Fibroblast of peridontal ligament (primary cell): ENCODE results near the gene TMIE.

Source experiments
- DNase-seq: peaks from one replicate; pipeline ENCODE4 v3.0.0-alpha.2; 2010; ENCODE audit errors: extremely low read depth

TMIE gene, protein sequence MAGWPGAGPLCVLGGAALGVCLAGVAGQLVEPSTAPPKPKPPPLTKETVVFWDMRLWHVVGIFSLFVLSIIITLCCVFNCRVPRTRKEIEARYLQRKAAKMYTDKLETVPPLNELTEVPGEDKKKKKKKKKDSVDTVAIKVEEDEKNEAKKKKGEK

GRCh38 chr3:46701181-46701939 is at the start of gene TMIE:
TSS of gene TMIE (plus strand) at chr3:46701392. CDS start at chr3:46701488, 96 bp downstream.
- no peak for DNase-seq

DNA sequence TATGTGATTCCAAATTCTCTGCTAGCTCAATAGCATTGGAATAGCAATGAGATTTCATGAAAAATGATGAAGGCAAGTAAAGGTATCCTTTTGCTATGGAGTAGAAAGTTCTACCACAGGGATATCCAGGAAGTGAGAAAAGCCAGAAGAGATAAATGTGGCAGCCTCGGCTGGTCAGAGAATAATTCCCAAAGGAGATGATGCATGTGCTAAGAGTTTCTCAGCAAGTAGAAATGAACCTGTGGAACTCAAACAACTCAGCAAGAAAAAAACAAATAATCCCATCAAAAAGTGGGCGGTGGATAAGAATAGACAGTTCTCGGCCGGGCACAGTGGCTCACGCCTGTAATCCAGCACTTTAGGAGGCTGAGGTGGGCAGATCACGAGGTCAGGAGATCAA is 45.9 kb upstream of the TMIE start:
- no peak for DNase-seq

- DNase-seq: no peak
Observed at GRCh38 chr3:46656778-46657556, 44.2 kb upstream of the TMIE start.

GRCh38 chr3:46659285-46659684 is 41.9 kb upstream of the TMIE start:
- no peak for DNase-seq

DNA sequence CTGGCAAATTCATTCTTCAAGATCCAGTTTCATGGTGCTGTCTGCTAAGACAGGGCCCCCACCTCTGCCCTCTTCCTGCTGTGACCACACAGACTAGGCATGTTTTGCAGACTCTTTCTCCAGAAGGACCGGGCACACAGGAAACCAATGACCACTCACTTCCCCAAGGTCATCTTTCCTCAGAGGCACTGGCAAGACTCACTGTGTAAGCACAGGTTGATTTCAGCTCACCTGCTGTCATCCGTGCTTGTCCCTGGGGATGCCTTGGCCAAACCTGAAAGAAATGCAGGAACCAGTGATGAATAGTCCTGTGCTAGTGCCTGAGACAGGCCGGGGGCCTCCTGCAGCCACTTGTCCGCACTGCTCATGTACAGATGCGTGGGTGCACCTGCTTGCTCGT is 41.2 kb upstream of the TMIE start:
- no peak for DNase-seq

DNA sequence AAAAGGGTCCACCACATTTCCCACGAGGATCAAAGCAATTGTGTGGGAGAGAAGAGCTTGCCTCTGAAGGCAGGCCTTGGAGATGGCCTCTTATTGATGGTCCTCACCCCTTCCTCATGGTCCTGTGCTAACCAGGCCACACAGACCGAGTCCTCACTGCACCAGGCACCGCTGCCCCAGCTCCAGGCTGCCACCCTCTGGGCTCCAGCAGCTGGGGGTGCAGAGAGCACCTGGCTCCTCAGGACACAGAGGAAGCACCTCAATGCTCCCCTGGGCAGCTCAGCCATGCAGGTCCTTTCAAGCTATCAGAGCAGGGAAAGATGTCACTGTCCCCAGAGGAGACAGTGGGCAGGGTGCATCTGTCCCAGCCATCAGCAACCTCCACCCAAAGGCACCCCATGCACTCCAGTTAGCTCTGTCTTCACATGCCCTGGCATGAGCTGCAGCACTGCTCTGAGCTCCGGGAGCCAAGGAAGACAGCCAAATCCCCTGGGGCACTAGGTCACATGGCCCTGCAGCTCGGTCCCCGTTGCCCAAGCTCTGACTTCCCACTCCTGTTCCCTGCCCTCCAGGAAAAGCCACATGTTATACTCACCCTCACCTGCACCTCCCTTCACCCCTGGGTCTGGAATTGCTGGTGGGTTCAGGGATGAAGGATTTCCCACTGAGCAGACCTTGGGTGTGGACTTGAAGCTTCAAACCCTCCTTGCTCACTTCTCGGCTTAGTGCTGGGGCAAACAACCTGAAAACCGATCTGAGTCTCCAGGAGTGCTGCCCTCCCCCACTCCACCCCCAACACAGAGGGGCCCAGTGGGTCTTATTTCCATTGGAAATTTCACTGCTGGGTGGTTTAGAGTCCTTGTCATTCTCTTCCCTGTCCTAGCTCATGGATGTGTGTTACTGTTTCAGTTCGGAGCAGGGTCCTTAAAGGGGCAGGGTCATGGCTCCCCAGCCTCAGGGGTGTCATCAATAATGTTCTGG is 40.4 kb upstream of the TMIE start:
- no peak for DNase-seq

GRCh38 chr3:46661776-46662766 is 39.1 kb upstream of the TMIE start:
- no peak for DNase-seq

GRCh38 chr3:46662771-46663551 is 38.2 kb upstream of the TMIE start:
- DNase-seq: peak; percentile 40

- DNase-seq: no peak
Observed at GRCh38 chr3:46663591-46664135, 37.5 kb upstream of the TMIE start.

DNA sequence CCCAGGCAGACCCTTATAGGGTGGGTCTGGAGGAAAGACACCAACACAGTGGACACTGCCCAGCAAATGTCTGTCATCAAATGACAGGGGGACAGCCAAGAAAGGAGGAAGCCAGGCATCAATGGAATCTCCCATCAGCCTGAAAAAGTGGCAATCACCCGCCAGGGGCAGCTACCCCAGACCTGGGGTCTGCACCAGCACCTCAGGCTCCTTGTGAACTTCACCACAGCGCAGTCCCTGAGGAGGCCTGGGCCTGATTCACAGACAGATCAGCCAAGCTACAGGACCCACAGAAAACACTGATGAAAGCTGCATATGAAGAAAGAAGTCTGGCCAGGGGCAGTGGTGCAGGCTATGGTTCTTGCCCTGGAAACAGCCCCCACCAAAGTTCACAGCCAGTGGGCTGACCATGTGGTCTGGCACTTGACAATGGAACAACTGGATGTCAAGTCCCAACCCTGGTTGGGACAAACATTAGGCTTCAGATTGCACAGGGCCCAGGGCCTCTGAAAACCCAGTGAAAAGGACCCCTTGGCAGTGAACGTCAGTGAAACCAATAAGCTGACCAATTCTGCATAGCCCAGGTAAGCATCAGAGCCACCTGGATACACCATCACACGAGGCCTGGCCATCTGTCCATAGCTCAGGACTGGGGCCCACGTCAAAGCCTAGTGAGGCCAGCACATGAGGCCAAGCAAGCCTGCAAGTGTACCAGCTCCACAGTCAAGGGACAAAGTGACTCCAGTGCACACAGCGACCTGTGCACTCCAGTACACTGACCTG is 36.8 kb upstream of the TMIE start:
- DNase-seq: no peak

DNA sequence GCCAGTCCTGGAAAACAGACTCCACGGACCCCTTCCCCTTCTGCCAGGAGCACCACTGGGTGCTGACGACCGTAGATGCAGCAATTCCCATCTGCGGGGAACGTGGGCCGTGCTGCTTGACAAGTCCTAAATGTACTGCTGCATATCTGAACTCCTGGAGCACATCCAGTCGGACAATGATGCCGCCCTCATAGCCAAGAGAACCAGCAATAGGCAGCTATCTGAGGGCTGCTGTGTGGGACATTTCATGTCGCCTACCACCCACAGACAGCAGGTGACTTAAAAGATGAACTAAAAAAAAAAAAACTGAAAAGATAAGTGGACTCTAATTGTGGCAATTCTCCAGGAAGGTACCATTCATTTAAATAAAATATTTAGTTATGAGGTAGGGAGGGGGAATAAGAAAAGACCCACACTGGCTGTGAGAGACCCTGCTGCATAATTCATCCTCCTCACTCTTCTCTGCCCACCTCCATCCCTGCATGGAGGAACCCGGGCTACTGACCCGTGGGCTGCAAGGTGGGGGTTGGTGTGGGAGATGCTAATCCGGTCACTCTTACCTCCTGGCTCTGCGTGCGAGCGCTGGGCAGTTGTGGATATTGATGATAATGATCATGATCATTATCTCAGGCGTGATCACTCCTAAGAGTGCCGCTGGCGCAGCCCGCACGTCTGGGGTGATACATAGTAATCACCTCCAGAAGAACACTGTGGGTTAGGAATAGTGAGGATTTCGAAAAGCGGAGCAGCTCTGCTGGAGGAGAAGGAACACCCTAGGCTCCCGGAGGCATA is 36.0 kb upstream of the TMIE start:
- no peak for DNase-seq

DNA sequence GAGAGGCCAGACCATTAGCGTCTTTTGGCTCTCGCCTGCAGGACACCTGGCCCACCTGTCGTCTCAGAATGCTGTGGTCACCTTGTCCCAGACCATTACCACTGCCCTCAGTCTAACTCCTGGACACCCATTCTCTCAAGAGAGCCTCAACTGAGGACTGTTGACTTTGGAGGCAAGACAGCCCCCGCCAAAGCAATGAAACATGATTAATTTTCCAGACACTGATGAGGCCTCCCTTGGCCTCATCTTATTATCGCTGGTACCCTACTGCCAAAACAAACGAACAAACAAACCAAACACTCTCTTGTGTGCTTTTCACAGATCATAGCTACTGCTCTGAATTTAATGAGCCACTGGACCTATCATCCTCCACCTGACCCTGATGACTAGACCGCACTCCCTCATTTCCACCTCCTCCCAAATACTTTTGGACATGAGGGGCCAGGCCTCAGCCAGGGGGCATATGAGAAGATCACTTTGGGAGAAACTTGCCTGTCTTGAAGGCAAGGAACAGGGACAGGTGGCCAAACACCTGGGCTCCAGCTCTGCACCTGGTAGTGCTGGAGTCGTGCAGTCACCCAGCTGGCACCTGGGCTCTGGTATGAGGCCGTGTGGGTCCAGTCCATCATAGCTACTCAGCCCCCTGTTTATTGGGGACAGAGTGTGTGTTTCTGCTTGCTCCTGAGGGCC is 35.3 kb upstream of the TMIE start:
- DNase-seq: no peak

DNA sequence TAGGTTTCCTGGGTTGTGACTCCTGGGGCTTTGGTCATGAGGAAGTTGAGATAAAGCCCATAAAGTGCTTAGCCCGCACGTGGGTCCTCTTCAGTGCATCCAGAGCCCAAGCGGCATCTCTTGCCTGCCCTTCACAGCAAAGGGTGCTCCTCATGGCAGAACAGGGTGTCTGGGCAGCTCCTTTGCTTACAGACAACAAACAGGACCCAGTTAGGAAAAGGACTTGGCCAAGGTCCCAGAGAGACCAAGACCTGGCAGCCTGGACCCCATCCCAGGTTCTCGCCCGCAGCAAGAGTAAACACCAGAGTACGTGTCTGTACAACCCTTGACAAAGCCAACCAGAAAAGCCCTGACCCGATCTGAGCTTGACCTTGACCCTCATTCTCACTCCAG is 34.7 kb upstream of the TMIE start:
- DNase-seq: no peak

GRCh38 chr3:46667061-46667621 is 34.1 kb upstream of the TMIE start:
- DNase-seq: no peak

DNA sequence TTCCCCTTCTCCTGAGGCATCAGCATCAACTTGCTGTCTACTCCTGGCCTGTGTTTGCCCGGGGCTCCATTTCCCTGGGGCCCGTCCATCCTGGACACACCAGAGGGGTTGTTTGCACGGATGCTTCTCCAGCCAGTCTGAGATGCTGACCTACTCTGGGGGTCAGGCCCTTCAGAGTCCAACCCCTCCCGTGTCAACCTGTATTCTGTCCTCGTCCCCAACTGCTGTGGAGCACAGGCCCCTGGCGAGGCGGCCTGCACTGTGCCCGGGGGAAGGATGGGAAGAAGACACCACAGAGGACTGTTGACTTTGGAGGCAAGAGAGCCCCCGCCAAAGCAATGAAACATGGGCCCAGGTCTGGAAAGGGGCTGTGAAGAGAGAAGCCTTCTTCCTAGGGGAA is 33.5 kb upstream of the TMIE start:
- DNase-seq: no peak

DNA sequence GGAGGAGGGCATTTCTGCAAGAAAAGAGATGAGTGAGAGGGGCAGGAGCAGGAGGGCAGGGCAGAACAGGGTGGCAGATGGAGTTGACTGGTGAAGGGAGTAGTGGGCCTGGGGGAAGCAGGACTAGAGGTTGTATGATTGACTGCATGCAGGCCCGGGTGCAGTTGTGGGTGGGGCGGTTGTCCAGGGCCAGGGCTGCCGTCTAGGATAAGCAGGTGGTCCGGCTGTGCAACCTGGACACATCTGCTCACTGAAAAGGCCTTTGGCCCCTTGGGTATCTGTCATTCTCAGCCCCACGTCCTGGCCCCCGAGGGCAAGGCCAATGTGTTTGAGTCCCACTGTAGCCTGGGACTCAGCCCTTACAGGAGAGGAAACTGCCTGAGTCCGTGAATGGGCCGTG is 33.1 kb upstream of the TMIE start:
- DNase-seq: no peak

DNA sequence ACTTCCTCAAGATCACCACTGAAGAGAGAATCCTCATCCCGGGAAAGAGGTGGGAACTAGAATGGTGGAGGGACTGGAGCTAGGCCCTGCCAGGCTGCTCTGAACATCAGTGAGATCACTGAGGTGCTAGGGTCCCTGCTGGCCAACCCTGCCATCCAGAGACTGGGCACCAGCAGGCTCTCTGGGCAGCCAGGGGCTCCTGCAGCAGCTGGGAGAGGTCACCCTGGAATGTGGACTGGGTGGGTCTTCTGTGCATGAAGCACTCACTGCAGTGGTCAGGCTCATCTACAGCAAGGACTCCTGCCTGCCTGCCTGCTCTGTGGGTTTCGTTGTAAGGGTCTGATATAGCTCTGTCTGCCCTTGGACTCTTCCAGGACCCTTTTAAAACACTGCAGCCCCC is 32.6 kb upstream of the TMIE start:
- DNase-seq: no peak
